Articular chondrocyte of knee joint (primary cell): Measurements from ENCODE around the gene HIF3A. TPM values are rescaled to one million over a fixed set of nuclear protein-coding genes. Genes with fewer than 3 reads are reported as not detected.

ENCODE experiments used
- small RNA-seq: library from RNA; depleted of rRNA; stranded (forward); fragments of <200 nt; gene quantifications from one replicate; pipeline ENCODE3, GENCODE V24; 2012
- total RNA-seq: library from RNA; depleted of rRNA; stranded (reverse); fragments of >200 nt; gene quantifications from 2 replicates; pipeline ENCODE4 v1.2.3, GENCODE V29; 2012

The HIF3A gene
- 0.11 and 0.39 TPM in 2 replicates for total RNA-seq

DNA sequence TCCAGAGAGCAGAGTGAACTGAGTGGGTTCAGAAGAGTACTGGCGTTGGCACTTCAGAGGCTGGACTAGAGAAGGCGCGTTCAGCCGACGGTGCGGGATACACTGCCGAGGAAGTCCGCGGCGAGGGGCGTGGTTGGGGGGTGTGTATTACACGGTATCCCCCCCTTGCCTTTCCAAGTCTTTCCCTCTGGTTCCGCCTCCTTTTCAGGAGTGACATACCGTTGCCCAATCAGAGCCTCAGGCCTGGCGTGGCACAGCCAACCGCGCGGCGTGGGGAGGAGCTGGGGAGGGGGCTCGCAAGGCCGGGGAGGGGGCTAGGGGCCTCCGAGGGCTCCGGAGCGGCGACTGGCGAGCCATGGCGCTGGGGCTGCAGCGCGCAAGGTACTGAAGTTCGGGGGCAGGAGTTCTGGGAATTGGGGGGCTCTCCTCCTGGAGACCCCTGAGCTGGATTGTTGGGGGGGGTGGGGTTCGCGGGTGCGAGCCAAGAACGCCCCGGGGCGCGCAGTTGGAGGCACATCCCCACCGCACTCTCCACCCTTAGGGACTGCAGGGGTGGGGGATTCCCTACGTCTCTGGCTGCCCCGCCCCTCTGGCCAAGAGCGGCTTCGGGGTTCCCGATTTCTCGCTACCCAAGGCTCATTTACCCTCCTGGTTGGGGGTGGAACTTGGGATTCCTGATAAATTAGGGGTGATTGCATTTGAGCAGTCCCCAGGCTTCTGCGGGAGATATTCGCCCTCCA is at the start of gene HIF3A:
HIF3A (plus strand) TSS at position 321 of the 740 bp plus-strand sequence; CDS start at position 356, 35 bp downstream.

DNA sequence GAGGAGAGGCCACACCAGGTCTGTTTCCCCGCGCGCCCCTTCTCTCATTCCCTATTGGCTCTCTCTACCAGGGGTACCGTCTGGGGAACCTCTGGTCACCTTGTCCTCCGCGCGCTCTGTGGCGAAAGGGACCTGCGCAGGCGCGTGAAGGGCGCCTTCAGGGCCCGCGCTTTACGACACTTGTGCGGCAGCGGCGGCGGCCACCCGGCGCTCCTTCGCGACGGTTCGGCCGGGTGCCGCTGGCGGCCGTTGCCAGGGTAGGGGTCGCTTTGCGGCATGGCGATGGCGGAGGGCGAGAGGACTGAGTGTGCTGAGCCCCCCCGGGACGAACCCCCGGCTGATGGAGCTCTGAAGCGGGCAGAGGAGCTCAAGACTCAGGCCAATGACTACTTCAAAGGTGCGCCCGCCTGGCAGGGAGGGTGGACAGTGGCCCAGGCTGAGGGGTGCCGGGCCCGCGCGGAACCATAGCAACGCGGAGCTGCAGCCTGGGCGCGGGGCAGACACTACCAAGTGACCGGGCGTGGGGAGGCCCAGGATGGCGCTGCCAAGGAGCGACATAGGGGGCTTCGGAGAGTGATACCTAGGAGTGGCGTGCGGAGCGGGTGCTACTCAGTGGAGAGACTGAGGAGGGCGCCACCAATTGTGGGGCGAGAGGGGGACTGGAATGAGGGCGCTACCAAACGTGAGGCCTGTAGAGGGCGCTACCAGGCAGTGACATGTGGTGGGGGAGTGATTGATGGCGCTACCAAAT is 50.2 kb downstream of the HIF3A start, which contains the start of gene PPP5C:
PPP5C (plus strand) TSS at position 267 of the 751 bp plus-strand sequence; CDS start at position 277, 10 bp downstream.

Small RNAs within 50 kb of the gene (small RNA-seq; reads per million reads assigned to genes)
- not detected for gene RNU6-924P

Other genes starting within 250 kb of the HIF3A start
- gene IGFL3, start 172.4 kb upstream of the HIF3A start, total RNA-seq = not detected in 2 replicates
- gene IGFL2, start 148.8 kb upstream of the HIF3A start, total RNA-seq = 0.11 TPM in 1 of 2 replicates, not detected in the other
- gene IGFL1, start 67.3 kb upstream of the HIF3A start, total RNA-seq = not detected in 2 replicates
- gene PPP5C, start 50.0 kb downstream of the HIF3A start, total RNA-seq = 35.1 and 44.7 TPM in 2 replicates
- 16.8 and 21.6 TPM in 2 replicates for gene CCDC8, start 116.5 kb downstream of the HIF3A start, total RNA-seq
- gene PNMA8C, start 131.9 kb downstream of the HIF3A start, total RNA-seq = 0.11 and 0.13 TPM in 2 replicates
- gene PNMA8A, start 174.5 kb downstream of the HIF3A start, total RNA-seq = 2.6 and 8.1 TPM in 2 replicates
- gene PNMA8B, start 198.8 kb downstream of the HIF3A start, total RNA-seq = 1.7 and 1.8 TPM in 2 replicates